DOHH2 (cell line): ENCODE data around the gene SPTAN1.

Experiments
- EZH2phosphoT487 ChIP-seq: fragments of 200-600 bp; sonication (generic); IDR thresholded peaks from 2 replicates; pipeline ENCODE4 v1.6.1; 2017; ENCODE audit warnings: borderline replicate concordance, mild to moderate bottlenecking, antibody characterized with exemption, low read length, moderate library complexity, mixed read lengths
- TF ChIP-seq, protein P1 (sequence below): fragments of 200-600 bp; sonication (generic); IDR thresholded peaks from one replicate; pipeline ENCODE4 v1.5.1; 2014; ENCODE audit warnings: antibody characterized with exemption, mild to moderate bottlenecking, low read depth, low read length; ENCODE audit not compliant: poor library complexity, severe bottlenecking

DNA sequence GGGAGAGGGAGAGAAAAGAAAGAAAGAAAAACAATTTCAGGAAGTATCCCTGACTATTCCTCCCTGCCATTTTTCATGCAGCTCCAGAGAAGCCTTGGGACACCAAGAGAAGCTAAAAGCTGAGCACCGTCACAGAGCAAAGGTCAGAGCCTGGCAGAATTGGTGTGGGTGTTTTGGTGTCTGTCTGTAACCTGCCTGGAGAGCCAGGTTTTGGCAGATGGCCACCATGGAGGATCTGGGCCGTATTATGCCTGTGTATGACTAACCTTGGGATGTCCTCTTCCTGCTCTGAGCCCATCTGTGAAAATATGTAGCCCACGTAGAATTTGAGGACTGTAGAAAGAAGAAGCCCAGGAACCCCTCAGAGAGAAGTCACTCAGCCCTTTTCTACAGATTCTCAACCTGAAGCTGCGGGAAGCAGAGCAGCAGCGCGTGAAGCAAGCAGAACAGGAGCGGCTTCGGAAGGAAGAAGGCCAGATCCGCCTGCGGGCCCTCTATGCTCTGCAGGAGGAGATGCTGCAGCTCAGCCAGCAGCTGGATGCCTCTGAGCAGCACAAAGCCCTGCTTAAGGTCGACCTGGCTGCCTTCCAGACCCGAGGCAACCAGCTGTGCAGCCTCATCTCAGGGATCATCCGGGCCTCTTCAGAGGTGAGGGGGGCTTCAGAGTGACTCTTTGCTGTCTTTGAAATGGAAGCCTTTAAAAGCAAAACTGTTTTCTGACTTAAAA is 29.0 kb upstream of the SPTAN1 start:
- TF ChIP-seq, protein P1, sequence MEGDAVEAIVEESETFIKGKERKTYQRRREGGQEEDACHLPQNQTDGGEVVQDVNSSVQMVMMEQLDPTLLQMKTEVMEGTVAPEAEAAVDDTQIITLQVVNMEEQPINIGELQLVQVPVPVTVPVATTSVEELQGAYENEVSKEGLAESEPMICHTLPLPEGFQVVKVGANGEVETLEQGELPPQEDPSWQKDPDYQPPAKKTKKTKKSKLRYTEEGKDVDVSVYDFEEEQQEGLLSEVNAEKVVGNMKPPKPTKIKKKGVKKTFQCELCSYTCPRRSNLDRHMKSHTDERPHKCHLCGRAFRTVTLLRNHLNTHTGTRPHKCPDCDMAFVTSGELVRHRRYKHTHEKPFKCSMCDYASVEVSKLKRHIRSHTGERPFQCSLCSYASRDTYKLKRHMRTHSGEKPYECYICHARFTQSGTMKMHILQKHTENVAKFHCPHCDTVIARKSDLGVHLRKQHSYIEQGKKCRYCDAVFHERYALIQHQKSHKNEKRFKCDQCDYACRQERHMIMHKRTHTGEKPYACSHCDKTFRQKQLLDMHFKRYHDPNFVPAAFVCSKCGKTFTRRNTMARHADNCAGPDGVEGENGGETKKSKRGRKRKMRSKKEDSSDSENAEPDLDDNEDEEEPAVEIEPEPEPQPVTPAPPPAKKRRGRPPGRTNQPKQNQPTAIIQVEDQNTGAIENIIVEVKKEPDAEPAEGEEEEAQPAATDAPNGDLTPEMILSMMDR, result no peak
- TF ChIP-seq EZH2phosphoT487, result no peak
